HG02884 (cell line): ENCODE measurements around the gene KAT6B.
"Not testable (repeated sequence)": the region's sequence is repeated elsewhere in the genome, so short reads cannot be mapped to it uniquely, and the experiment has no call there.

Source experiments
- ATAC-seq: cut with Tn5 transposase; IDR thresholded peaks from one replicate; pipeline ENCODE4 v1.9.1; 2021; ENCODE audit warnings: mild to moderate bottlenecking, moderate library complexity; ENCODE audit not compliant: unreplicated experiment

Gene KAT6B

GRCh38 chr10:74913377-74913979 is 87.1 kb downstream of the KAT6B start:
- peak; percentile 57 for ATAC-seq

DNA sequence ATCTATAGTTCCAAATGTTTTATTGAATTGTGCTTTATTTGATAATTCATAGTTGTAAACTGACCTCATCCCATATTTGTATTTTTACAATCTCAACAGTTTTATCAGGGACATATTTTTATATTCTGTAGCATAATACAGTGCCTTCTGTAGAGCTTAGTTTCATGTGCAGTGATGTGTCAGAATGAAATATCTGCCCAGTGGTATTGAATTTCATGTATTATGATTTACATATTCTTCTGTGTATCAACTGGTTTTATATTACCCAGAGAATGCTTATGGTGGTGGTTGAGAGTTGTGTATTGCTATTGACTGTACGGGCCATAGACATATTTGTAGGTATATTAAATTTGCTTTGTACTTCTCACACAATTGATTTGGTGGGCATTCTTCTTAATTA is 89.9 kb downstream of the KAT6B start:
- no peak for ATAC-seq

DNA sequence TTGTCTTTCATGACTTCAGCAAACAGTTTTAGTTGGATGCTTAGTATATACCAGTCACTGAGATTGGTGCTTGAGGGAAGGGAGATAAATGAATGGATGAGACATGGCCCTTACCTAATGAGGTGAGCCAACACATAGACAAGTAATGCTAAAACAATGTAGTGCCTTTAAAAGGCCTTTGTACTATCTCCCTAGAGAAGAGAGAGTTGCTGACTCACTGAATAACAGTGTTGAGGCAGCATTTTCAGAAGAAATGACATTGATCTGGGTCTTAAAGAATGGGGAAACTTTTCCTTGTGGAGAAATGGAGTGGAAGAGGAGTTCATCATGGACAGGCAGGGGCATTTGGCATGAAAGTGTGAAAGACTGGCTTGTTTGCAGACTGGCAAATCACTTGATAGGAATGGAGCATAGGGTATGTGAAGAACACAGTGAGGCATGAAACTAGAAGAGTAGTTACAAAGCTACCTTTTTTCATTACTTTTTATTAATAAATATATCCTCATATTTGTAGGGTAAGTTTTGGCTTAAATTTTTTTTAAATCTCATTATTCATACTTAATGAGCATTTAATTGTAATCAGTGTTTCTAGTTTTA is 91.2 kb downstream of the KAT6B start:
- no peak for ATAC-seq

DNA sequence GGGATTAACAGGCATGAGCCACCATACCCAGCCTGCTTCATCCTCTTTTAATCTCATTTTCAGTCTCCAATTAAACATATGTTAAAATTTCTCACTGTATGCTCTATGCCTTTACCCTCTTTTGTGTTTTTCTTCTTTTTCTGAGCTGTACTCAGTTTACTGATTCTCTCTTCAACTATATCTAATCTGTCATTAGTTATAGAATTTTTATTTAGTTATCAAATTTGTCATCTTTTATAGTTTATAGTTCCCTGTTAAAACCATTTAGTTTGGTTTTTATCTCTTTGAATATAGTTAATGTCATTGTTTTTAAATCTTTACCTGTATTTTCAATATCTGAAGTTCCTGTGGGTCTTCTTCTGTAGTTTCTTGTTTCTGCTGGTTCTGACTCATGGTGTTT is 93.3 kb downstream of the KAT6B start:
- ATAC-seq, result no peak

DNA sequence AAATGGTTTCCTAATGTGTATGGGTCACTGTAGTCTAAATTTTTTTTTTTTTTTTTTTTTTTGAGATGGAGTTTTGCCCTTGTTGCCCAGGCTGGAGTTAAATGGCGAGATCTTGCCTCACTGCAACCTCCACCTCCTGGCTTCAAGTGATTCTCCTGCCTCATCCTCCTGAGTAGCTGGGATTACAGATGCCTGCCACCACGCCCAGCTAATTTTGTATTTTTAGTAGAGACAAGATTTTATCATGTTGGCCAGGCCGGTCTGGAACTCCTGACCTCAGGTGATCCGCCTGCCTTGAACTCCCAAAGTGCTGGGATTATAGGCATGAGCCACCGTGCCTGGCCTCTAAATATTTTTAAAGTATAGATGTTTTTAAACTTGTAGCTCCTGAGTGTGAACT is 94.7 kb downstream of the KAT6B start:
- not testable (repeated sequence) for ATAC-seq

DNA sequence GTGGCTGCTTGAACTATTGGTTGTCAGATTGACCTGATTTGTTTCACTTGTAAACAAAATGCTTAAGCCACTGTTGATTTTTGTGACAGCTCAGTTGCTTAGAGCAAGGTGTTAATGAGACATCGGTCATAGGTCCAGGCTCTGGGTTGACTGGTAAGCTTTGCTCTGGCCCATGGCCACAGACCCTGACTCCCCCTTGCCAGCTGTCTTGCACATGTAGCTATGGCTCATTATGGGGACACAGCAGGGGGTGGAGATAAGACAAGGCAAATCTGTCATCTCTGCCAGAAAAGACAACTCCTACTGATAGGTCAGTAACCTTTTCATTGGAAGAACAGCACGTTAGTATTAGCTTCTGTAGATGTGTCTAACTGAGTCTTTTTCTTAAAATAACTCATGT is 95.3 kb downstream of the KAT6B start:
- ATAC-seq, result no peak

- no peak for ATAC-seq
Observed at GRCh38 chr10:74922921-74923320, 96.5 kb downstream of the KAT6B start.

DNA sequence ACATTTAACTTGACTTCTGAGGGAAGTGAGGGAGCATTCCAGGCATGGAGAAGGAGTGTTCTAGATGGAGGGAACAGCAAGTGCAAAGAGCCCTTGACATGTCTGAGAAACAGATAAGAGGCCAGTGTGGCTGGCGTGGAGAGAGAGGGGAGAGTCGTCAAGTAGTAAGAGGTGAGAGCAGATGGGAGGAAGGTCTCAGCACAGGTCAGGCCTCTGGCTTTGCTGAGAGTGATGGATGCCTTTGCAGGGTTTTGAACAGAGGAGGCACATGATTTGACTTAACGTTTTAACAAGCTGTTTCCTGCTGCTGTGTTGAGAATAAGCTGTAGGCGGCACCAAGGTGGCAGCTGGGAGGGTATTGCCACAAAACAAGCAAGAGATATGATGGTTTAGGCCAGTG is 97.2 kb downstream of the KAT6B start:
- no peak for ATAC-seq

DNA sequence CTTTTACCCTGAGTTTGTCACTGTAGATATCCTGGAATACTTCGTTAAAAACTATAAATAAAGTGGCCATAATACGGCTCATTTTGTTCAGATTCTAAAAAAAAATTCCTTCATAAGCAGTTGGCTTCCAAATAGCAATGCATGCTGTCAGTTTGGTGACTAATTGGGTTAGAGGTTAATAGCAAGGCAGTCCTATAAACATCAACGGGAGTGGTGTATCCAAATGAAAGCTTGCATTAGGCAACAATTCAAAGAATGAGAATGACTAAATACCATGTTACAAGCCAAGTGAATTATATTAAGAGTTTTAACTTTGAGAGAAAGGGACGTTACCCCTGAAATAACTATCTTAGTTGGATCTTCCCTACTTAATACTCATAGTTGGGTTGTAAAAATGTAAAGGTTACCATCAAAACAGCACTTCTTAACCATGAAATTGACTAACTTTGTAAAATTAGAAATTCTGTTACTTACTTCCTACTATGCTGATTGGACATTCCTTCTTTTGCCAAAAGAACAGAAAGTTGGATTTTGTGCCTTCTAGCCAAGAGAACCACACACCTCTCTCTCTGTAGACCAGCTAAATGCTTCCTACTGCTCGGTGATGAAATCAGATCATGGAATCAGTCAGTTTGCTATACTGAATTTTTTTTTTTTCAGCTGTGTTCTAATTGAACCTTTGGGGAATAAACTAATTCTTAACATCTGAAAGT is 98.0 kb downstream of the KAT6B start:
- ATAC-seq, result no peak

DNA sequence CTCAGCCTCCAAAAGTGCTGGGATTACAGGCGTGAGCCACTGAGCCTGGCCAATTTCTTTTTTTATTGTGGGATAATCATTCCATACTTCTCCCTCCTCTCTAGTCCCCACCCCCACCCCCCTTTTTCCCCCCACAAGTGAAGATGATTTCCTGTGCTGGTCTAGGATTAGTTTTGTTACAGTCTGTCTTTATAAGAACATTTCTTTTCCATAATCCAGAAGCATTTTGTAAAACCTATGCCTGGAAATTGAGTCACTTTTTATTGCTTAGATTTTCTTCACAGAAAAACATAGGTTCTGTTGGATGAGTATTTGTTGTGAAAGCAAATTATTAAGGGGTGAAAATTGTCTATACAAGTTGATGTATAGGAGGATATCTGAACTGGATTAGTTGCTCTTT is 98.9 kb downstream of the KAT6B start:
- ATAC-seq, result no peak

DNA sequence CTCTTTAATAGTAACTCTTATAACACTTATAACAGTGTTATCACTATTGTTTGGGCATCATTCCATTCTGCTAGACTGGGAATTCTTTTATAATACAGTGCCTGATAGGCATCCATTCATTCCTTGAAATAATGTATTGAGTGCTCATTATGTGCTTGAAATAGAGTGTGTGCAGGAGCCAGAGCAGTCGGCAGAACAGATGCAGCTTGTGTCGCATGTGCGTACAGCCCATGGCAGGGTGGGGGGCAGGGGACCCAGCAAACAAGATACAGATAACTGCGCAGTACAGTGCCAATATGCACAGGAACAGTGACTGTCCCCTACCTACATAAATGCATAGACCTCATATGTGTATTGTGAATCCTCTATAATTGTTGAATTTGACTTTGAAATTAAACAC is 99.3 kb downstream of the KAT6B start:
- no peak for ATAC-seq

DNA sequence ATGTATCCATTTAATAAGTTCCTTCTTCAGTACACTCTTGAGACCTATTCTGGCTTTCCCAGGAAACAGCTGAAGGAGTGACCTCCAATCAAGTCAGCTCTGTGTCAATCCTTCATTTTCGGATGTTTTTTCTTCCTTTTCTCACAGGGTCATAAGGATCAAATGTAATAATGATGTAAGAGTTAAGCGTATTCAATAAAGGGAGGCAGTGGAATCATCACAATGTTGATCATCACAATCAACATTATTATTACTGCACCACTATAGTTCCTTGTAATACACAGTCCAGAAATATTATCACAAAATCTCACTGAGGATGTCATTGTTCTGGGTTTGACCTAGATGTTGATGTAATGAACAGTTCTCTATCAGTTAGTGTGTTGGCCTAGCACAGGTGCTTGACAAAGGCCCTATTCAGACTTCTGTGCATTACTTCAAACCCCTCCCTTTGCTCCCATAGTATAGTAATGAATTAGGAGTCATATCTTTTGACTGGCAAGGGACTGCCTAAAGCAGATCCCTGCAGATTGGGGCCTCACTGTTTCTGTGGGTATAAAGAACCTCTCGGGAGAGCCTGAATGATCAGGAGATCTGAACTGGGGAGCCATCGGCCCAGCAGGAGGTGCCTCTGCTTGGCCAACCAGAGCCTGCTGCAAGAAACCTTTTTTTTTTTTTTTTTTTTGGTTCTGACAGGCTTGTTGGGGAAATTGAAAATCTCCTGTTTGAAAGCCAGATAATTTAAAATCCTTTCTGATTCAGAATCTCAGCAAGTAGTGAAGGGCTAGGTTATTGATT is 100.6 kb downstream of the KAT6B start:
- ATAC-seq, result no peak

- no peak for ATAC-seq
Observed at GRCh38 chr10:74927701-74928100, 101.3 kb downstream of the KAT6B start.

DNA sequence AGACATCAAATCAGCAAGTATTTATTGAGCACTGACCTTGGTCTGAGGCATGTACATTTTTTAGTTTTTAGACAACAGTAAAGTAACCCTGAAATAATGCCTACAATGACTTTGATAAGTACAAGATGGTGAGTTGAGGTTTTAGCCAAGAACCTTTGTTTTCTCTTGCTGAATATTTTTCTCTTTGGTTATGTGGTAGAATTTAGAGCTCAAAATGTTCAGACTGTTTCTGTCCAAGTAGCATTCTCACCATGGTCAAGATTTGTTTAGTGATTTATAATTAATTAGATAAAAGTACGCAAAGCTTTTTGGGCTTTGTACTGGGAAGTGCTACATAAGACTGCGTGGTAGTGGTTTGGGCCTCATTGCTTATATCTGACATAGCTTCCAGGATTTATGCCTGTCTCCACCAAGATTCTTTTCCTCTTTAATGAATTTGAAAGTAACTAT is 102.4 kb downstream of the KAT6B start:
- no peak for ATAC-seq

DNA sequence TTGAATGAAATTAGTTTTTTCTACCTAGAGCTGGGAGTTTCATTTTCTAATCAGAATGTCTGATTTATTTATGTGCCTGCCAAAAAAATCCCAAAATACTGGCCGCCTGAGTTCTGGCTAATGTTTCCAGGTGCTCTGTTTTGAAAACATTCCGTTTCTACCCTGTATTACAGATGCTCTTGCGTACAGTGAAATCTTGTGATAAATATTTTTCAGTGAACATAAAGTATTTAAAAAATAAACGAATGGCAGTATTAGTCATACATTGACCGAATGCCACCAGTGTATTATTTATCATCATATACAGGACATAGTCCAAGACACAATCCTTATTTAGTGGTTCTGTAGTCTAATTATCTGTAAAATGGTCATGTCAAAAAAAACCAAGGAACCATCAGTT is 102.8 kb downstream of the KAT6B start:
- ATAC-seq, result no peak

GRCh38 chr10:74930965-74931364 is 104.6 kb downstream of the KAT6B start:
- ATAC-seq, result no peak

DNA sequence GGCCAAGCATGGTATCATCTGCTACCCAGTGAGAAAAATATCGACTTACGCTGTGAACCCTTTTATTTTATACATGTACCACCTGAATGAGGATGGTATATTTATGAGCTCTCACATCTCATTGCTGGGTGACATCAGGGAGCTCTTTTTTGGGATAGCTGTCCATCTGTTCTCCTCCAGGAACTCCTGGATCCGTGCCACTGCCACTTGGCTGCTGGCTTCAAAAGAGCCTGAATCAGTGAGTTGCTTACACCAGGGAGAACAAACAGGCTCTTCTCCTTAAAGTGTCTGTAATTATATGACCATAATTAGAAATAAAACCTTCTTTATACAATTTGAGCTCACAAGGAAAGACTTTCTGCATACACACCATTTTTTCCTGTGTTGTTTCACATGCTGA is 106.2 kb downstream of the KAT6B start:
- no peak for ATAC-seq

DNA sequence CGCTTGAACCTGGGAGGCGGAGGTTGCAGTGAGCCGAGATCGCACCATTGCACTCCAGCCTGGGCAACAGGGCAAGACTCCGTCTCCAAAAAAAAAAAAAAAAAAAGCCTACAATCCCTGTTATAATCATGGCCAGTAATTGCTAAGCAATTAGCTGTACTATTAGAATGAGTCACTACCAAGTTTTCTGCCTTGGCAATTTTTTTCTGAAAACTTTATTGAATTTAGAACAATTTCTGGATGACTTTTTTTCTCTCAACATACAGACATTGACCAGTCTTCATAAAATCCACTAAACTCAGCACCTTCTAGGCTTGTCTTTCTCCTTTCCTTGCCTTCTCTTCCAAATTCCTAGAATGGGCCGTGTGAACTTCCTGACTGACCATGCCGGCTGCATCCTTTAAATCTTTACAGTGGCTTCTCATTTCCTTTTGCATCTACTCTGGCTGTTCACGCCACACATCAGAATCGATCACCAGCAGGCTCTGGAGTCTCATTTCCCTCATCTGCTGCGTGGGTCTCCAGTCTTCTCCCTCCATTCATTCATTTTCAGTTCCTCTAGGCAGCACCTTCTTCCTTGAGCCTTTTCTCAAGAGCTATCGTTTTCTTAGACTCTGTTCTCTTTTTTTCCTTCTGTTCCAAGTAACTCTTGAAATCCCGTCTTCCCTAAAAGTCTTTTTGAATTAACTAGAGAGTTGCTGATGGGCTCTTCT is 107.9 kb downstream of the KAT6B start:
- no peak for ATAC-seq

- no peak for ATAC-seq
Observed at GRCh38 chr10:74936577-74937265, 110.3 kb downstream of the KAT6B start.

GRCh38 chr10:74937266-74937856 is 111.0 kb downstream of the KAT6B start:
- ATAC-seq, result no peak
